ENCODE measurements around the gene DOK4.

GRCh38 chr16:57503366-57503765 lies 17.1 kb upstream of the DOK4 start:
- TF ChIP-seq CTCF (IDR thresholded peaks at IDR 0.05) (no peak), POLR2A (IDR thresholded peaks at IDR 0.05) (no peak)
